COR-L47 (cell line): ENCODE measurements around the gene ADARB2.
"Not testable (repeated sequence)": the region's sequence is repeated elsewhere in the genome, so short reads cannot be mapped to it uniquely, and the experiment has no call there.

ENCODE experiments used
- DNase-seq: peaks from one replicate; lab custom pipeline; 2025; lab: John Stamatoyannopoulos, UW

Gene ADARB2

DNA sequence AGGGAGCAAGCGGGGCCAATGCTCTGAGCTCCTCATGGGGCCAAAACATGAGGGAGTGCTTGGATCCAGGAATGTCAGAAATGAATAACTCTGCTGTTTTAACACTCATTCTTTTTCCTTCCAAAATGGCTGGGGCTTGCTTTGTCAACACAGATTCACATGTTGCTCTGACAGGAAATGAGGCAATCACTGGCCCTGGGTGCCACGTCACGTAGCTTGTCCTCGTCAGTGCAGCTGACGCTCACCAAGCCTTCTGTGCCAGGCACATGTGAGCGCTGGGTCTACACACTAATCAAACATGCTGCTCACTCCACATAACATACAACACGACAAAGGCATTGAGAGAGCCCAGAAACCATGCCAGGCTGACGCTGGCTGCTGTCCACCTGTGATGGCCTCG lies 482.2 kb downstream of the ADARB2 start:
- no peak for DNase-seq

DNA sequence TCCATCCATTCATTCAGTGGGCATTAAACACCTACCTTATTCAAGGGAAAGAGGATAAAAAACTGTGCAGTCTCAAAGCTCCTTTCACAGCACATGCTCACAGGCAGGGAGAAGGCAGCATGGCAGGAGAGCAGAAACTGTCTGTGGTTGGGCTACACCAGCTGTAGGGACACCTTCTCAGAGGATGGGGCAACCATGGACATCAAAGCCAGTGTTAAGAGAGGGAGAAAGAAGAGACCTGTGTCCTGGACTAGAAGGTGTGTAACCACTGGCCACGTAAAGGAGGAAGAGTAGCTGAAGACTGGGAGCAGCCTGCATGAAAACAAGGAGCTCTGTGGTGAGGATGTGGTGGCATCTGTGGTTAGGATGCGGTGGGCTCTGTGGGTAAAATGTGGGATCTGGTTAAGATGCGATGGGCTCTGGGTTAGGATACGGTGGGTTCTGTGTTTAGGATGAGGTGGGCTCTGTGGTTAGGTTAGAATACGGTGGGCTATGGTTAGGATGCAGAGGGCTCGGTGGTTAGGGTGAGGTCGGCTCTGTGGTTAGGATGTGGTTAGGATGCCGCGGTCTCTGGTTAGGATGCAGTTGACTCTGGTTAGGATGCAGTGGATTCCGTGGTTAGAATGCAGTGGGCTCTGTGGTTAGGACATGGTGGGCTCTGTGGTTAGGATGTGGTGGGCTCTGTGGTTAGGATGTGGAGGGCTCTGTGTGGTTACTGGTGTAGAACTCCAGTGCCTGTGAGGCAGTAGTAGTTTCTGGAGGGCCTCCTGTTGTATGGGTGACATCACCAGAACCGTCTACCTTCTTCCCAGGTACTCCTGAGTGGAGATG lies 483.6 kb downstream of the ADARB2 start:
- DNase-seq: no peak

DNA sequence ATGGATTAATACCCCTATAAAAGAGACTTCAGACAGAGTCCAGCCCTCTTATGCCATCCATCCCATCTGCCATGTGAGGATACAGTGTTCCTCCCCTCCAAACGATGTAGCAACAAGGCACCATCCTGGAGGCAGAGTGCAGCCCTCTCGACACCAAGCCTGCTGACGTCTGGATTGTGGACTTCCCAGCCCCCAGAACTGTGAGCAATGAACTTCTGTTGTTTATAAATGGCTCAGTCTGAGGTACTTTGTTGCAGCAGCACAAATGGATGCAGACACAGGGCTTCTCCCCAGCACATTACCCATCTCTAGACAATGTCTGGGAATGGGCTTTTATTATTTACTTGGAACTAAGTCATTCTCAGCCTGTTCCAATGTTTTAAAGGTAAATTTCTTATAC lies 485.6 kb downstream of the ADARB2 start:
- no peak for DNase-seq

DNA sequence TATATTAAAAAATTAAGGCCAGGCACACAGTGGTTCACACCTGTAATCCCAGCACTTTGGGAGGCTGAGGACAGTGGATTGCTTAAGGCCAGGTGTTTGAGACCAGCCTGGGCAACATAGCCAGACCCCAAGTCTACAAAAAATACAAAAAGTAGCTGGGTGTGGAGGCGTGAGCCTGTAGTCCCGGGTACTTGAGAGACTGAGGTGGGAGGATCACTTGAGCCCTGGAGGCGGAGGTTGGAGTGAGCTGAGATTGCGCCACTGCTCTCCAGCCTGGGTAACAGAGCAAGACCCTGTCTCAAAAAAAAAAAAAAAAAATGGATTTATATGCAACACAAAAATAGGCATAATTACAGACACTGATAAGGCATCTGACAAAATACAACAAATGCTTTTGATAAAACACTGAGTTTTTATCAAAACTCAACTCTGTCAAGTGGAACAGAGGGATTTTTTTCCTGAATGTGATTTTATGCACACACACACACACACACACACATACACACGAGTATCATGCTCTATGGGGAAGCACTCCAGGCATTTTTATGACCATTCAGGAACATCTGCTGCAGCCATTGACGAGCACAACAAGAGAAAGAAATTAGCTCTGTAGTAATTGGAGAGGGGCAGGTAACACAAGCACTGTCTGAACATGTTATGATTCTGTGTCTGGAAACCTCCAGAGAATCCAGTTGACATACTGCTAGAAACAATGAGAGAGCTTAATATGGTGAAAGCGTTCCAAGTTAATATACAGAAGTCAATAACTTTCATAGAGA lies 488.0 kb downstream of the ADARB2 start:
- peak; percentile 6 for DNase-seq

DNA sequence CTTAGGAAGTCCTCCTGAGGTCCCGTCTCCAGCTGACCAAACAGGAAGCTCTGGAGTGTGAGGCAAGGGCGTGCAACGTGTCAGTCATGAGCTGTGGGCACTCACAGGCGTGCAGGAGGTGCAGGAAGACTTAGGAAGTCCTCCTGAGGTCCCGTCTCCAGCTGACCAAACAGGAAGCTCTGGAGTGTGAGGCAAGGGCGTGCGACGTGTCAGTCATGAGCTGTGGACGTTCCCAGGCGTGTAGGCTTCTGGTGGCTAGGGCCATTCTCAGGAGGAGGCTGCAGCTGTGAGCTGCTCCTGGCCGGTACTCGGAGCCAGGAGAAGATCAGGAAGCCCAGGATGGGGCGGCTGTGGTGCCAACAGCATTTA lies 489.1 kb downstream of the ADARB2 start:
- DNase-seq: not testable (repeated sequence)

DNA sequence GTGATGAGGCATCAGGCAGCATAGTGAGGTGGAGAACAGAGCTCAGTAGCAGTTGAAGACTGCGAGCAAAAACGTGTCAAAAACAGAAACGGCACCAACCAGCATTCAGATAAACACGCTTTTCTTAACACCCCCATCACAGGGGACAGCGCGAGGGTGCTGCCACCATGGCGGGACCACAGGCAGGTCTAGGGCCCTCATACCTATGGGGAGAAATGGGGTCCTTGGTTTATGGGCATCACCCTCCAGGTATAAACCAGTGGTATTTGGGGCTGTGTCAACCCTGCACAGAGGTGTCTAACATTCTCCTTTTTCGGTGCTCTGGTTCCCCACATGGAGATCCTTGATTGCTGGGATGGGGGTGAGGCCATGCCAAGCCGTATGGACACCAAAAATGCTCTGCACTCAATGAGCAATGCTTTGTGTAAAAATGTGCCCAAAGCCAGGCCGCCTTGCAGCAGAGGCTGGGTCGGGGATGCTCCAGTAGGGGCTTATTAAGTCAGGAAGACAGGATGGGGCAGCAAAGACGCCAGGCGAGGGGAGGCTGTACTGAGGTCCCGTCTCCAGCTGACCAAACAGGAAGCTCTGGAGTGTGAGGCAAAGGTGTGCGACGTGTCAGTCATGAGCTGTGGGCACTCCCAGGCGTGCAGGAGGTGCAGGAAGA lies 489.6 kb downstream of the ADARB2 start:
- no peak for DNase-seq

GRCh38 chr10:1244493-1244892 lies 492.8 kb downstream of the ADARB2 start:
- DNase-seq: no peak

GRCh38 chr10:1243486-1244234 lies 493.7 kb downstream of the ADARB2 start:
- no peak for DNase-seq

DNA sequence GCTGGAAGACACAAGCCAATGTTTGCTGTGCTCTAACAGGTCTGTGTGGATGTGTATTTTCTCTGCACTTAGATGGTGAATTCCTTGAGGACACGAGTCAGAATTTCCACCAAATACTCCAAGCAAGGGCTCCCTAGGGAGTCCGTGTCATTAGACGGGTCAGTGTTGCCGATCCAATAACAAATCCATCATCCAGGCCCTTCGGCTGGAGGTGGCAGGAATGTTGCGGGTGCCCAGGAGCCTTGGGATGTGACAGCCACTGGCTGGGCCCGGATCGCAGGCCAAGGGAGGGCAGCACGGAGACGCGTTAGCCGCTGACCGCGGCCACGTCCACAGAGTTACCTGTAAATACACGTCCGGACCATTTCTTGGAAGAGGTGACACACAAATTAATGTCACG lies 494.4 kb downstream of the ADARB2 start:
- no peak for DNase-seq

DNA sequence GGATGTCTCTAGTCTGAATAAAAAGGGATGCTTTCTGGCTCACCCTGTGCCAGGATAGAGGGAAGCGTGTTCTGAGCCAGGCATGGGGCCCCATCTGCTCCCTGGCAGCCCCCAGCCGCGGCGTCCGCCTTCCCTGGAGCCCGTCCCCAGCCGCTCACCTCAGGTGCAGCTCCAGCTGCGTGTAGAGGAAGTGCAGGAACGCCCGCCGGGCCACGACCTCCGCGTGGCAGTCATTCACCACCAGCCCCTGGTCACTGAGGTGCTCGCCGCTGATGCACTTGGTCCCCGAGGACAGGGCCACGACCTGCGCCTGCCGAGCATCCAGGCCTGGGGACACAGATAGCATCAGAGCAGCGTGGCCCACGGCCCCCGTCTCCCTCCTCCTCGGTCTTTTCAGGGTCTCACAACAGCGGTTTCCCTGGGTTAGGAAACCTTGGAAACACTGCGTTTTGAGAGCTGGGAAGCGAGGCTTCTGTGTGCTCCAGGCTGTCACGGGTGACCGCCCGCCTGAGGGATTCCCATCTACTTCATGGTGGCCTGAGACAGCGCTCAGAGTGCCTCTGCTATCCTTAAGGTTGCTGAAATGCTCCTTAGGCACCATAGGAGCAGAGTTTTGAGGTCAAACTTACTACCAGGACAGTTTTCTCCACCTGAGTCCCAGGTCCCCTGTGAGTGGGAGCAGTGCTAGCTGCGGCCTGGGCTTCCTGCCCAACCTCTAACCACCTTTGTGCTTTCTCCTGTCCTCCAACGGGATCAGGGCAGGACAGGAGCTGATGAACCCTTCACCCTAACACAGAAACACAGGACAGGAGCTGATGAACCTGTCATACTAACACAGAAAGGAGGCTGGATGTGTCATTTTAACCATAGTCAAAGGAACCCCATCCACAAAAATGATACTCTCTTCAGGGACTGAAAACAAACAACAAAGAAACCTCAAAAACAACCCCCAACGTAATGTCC lies 495.1 kb downstream of the ADARB2 start:
- DNase-seq: no peak

GRCh38 chr10:1241322-1241890 lies 495.9 kb downstream of the ADARB2 start:
- no peak for DNase-seq

DNA sequence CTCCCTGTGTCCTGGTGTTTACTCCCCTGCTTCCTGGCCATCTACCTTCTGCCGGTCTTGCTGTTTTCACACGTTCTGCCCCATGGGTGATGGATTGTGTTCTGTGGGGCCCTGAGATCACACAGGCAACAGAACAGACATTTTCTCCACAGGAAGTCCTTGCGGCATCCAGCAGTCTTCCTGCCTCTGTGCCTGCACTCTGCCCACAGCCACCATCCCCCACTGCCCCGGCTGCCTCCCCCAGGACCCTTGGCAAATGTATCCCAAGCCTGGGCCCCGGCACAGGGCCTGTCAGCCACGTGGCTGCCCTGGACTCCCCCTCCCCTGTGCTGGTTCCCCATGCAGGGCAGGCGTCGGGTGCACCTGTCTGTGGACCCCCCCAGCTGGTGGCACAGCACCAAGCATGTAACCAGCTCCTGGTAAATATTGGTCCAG lies 497.0 kb downstream of the ADARB2 start:
- no peak for DNase-seq

DNA sequence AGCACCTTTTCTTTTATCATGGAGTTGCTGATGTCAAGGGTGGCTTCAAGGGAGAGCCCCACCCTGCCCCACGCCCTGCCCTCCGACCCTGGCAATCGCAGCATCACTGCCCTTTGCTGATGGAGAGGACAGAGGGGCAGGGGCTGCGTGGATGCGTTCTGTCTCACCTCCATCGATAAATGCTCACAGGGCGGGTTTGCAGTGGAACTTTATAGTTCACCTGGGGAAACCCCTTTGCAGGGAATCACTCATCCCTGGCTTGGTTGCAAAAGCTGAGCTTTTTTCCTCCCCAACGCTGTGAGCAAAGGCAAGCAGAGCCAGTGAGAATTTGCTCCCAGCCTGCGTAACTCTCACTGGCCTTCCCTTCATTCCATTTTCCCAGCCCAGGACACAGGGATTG lies 504.3 kb downstream of the ADARB2 start:
- DNase-seq: no peak

- no peak for DNase-seq
These were observed 505.0 kb downstream of the ADARB2 start for GRCh38 chr10:1232164-1232911.

- no peak for DNase-seq
These were observed 506.6 kb downstream of the ADARB2 start for GRCh38 chr10:1230592-1231275.

DNA sequence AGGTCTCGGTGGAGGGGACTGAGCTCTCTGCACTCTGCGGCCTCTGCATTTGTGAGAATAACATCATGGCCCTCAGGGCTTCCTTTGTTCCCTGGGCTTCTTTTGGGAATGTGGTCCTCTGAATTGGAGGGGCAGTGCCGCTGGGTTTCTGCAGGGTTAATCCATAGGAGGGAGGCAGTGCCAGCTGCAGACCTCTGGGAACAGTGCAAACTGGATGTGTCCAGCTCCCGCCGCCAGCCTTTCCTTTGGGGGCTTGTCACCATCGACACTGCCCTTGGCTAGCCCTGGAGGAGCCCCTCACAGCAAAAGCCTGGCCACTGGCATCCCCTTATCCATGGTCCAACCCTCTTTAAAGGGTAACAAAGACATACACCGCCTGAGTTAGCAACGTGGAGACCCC lies 507.2 kb downstream of the ADARB2 start:
- no peak for DNase-seq

- no peak for DNase-seq
These were observed 507.8 kb downstream of the ADARB2 start for GRCh38 chr10:1229574-1229973.

GRCh38 chr10:1229116-1229515 lies 508.2 kb downstream of the ADARB2 start:
- no peak for DNase-seq

DNA sequence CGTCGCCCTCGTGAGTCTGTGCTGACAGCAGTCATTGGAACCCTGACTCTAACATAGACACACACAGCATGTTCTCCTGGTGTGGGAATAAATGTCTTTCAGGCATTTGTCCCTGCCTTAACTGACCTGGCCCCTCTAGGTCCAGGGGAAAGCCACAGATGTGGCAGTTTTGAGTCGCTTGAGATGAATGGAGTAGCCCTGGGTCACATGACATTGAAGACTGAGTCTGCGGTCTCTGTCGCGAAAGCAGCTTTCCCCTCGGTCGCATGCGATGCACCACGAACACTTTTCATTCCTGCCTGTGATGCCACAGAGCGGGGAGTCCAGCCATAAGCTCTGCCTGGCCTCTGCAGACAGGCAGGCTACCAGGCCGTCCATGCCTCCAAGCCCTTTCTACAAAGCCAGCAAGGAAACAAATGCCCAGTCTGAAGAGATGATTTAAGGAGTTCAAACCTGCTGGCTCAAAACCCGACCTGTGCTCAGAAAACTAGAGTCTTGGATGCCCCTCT lies 508.8 kb downstream of the ADARB2 start:
- no peak for DNase-seq
